HG03558 (cell line): ENCODE results near the gene CATSPERZ.

ENCODE experiments used
- ATAC-seq: cut with Tn5 transposase; IDR thresholded peaks from one replicate; pipeline ENCODE4 v1.9.1; 2021; ENCODE audit warnings: moderate number of reproducible peaks; ENCODE audit not compliant: unreplicated experiment; ENCODE audit errors: extremely low read depth

CATSPERZ gene

DNA sequence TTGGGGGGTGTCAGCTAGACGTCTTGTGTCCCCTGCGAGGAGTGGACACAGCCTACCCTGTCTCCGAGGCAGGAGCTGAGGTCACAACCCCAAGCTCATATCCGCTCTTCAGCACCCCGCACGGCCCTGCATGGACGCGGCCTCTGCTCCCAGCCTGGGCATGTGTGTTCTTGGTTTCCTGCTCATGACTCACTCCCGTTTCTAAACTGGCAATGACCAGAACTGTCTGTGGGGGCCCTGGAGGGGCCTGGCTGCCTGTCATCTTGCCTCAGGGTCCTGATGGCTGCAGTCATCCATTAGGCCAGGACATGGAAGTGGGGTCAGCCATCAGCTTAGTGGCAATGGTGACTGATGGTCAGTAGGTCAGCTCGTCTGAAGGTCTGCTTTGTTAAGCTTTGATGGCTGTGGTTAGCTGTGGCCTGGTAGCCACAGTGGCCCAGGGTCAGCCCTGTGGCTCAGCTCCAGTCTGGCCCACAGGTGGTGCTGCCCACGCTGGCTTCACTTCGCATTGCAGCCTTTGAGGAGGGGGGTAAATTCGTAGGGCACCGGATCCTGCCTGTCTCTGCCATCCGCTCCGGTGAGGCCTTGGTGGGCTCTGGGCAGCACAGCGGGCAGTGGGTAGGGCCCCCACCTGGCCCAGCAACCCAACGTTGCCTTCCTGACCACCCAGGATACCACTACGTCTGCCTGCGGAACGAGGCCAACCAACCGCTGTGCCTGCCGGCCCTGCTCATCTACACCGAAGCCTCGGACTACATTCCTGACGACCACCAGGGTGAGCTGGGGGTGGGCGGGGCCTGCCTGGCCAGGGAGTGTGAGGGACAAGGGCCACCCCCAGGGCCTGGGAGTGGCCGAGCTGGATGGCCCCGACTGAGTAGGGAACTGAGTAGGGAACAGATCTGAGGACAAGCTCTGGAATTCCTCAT is 36.9 kb upstream of the CATSPERZ start:
- no peak for ATAC-seq

DNA sequence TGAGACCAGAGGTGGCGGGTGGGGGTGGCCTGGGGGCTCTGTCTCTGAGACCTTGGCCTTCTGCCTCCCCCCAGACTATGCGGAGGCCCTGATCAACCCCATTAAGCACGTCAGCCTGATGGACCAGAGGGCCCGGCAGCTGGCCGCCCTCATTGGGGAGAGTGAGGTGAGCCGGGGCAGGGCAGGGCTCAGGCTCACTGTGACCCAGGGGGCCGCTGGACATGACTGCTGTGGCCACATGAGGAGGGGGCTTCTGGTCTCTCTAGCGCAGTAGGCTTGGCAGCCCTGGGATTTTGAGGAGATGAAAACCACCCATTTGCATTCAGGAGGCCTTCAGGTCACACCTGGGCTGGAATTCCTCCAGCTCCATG is 36.2 kb upstream of the CATSPERZ start:
- no peak for ATAC-seq

DNA sequence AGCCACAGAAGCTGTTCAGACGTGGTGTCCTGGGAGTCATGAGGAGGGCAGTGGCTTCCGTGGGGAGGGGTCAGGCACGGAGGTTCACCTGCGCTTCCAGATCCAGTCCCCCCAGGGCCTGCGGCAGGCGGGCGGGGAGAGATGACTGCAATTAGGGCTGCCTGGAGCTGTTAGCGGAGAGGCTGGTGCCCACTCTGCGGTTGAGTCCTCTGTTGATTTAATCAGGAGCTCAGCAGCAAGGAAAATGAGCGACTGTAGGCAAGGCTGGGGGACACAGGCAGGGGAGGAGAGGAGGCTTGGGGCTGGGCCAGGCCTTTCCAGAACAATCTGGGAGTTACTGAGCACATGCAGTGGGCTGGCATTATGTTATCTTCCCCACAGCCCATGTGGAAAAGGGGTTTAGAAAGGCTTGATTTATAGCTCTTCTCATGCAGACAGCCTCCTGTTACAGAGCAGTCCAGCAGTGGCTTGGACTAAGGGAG is 35.7 kb upstream of the CATSPERZ start:
- ATAC-seq = no peak

DNA sequence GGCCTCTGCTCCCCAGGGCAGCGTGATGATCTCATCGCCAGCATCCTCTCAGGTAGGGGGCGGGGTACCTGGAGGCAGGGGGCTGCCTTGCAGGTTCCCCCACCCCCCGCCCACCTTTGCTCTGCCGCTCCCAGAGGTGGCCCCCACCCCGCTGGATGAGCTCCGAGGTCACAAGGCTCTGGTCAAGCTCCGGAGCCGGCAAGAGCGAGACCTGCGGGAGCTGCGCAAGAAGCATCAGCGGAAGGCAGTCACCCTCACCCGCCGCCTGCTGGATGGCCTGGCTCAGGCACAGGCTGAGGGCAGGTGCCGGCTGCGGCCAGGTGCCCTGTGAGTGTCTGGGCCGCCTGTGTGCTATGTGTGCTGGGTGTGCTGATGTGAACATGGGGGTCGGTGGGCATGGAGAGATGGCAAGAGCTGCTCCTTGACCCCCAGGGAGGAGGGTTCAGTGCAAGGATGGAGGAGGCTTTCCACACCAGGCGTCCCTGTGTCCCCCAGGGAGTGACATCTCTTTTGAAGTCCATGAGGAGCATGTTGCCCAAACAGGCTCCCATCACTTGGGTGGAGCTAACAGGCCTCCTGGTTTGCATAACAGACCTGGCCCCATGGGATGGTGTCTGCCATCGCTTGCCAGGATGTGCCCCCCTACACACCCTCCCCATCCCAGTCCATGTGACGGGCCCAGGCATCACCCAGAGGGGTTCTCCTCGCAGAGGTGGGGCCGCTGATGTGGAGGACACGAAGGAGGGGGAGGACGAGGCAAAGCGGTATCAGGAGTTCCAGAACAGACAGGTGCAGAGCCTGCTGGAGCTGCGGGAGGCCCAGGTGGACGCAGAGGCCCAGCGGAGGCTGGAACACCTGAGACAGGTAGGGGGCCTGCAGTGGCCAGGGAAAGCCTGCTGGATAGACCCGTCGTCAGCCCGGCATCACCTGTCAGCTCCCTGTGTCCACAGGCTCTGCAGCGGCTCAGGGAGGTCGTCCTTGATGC is 34.7 kb upstream of the CATSPERZ start:
- no peak for ATAC-seq

DNA sequence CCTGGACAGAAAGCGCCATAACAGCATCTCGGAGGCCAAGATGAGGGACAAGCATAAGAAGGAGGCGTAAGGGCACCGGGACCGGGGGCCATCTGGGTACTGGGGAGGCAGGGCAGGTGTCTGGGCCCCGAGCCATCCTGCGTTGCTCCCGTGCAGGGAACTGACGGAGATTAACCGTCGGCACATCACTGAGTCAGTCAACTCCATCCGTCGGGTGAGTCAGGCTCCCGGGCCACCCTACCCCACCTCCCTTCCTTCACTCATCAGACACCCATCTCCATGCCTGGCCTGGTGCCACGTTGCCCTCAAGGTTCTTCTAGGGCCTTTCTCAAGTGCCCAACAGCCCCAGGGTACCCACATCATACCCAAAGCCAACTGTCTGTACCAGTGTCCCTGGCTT is 33.8 kb upstream of the CATSPERZ start:
- ATAC-seq = no peak

DNA sequence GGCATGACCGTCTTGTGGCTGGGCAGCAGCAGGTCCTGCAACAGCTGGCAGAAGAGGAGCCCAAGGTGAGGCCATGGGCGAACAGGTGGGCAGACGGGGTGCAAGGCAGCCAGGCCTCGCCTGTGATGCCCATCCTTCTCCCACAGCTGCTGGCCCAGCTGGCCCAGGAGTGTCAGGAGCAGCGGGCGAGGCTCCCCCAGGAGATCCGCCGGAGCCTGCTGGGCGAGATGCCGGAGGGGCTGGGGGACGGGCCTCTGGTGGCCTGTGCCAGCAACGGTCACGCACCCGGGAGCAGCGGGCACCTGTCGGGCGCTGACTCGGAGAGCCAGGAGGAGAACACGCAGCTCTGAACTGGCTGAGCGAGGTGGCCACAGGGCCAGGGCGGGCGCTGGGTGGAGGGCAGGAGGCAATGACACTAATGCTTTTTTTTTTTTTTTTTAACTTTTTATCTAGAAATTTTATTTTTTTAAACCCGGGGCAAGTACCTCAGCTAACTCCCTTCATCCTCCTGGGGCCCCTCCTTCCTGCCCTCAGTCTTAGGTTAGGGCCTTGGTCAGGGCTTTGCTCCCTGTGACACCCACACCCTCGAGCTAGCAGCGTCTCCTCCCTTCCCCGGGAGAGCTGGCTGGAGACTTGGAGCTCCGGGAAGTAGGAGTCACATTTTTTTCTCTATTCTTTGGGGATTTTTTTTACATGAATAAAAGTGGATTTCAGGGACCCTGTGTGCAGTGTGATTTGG is 32.8 kb upstream of the CATSPERZ start:
- ATAC-seq = no peak

DNA sequence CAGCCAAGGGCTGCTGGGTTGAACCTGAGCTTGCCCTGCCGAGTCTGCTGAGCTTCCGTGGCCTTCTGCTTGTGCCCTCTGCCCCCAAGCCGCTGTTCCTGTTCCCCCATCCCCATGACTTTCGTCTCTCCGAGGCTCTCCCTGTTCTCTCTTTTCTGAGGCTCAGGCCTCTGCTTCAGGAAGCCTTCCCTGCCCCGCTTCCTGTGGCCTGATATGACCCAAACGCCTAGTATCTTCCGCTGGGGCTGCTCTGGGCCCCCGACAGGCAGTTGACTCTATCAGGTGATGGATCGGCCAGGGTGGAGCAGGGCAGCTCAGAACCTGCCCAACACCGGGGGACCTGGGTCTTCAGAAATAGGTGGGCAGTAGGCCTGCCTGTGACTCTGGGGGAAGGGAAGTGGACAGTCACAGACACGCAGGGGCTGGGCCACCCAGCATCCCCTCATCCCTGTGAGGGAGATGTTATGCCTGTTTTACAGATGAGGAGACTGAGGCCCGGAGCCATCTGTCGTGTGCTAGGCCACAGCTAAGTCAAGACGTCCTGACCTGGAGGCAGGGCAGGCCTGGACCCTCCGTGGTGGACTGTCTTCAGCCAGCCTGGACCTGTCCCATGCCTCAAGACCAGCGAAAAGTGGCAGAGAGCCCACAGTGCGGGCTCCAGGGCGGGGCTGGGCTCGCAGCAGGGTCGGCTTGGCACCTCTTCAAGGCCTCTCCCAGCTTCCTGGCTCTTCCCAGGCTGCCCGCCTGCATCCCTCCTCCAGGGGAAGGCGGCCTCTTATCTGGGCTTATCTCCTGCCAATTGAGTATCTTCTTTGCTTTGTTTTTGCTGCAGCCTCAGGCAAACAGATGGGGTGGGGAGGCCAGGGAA is 31.9 kb upstream of the CATSPERZ start:
- no peak for ATAC-seq

DNA sequence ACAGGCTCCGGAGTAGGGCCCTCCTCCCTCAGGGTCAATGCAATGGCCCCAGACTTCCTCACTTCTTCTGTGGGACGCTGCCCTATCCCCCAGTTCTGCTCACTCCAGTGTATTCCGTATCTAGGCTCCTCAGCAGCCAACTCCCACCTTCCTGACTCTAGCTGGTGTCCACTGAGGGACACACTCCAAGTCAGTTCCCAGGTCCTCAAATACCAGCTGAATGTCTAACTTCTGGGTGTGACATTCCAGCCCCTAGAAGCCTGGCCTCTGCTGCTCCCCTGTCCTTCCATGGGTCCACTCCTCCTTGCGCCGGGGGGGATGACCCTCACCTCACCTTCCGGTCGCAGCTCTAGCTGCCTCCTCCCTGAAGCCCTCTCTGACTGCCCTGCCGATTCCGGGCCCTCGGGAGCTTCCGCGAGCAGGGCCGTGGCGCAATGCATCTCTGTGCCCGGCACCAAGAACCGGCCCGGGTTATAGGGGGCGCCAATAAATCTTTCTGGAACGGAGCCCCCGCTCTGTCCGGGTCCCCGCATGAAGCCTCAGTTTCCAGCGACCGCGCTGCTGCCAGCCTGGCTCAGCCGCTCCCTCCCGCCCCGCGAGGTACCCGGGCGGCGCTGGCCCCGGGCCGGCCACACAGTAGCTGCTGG is 31.1 kb upstream of the CATSPERZ start:
- ATAC-seq = peak; percentile 9

DNA sequence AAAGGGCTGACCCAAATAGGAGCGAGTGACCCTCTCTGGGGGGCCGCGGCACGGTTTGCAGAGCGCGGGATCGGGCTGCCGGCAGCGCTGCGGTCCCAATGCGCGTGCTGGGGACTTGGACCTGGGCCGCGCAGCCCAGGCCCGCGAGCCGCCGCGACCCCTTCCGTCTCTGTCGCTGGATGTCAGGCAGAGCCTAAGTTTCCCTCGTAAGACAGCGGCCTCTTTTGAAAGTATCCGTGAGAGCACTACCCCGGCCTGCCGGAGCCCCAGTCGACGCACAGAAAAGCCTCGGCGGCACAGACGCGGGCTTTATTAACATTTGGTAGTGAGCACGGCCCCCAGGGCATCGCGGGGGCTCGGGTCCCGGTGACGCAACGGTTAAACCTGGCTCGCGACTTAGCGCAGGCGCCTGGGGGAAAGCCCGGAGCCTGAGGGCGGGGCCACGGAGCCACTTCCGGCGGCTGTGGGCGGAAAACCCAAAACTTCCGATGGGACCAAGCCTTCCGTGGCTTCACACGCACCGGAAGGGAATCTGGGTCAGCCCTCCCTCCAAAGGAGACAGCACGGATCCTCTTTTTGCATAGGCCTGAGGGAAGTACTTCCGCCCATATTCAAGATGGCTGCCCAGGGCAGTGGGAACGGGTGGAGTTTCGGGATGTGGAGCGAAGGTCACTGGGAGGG is 30.5 kb upstream of the CATSPERZ start:
- peak; percentile 34 for ATAC-seq

DNA sequence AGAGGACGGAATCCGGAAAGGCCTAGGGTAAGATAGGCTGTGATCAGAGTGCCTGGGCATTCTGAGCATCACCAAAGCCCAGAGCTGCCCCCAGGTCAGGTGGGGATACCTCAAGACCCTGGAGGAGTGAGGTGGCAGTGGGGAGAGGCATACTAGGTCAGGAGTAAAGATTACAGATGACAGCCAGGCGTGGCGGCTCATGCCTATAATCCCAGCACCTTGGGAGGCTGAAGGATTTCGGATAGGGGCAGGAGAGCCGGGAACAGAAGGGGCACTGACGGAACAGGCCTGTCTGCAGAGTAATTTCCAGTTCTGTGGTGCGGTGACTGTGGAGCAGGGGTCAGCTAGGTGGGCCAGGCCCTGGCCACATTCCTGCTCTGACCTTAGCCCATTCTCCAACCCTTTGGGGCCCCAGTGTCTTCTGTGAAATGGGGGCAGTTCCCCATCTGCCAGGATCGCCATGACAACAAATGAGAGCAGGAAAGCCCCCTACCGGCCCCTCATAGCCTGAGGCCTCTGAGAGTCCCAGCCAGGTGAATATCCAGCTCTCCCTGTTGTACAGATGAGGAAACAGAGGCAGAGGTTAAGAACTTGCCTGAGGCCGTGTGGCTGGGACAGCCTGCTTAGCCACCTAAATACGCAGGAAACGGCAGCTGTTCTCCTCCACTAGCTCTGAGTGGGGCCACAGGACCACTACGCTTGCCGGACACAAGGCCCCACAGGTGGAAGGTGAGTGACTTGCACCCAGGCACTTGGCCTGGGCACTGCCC is 24.9 kb upstream of the CATSPERZ start:
- ATAC-seq = no peak

DNA sequence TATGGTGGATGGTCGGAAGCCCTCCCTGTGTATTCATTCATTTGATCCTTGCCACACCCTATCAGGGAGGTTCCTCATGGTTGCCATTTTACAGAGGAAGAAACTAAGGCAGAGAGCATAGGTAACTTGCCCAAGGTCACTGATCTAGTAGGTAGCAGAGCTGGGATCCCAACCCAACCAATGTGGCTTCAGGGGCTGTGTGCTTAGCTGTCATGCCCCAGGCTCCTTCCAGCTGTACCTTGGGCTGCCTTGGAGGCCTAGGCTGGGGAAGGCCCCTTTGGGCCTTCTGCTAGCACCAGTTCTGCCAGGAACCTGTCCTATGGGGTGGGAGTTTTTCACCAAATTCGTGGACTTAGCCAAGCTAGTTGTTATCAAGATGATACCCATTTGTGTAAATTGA is 24.3 kb upstream of the CATSPERZ start:
- ATAC-seq = no peak

DNA sequence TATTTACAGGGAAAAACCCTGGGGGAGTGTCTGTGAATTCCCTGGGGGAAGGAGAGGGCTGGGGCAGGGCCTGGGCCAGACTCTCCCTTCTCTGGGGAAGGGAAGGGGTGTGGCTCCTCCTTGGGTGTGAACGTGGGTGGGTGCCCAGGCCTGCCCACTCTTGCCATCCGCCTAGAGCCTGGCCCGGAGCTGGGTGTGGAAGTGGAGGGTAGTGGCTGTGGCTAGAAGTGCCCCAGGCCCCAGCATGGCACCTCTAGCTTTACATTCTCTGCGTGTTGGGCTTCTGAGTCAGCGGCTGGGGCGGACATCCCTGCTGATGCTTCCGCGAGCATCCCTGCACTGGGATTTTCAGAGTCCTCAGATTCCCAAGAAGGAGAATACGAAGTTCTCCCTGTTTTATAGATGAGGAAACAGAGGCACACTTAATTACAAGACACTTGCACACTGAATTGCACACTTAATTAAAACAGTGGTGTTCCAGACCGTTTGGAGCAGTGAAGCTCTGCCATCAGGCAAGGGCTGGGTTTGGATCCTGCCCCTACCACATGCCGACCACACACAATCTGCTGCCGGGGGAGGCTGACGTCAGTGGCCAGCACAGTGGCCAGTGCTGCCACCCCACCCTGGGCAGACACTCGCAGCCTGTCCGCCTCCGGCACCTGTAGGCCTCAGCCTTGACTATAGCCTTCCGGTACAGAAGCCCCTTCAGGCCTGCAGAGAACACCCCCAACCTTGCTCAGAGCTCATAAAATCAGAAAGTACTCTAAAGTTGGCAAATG is 23.3 kb upstream of the CATSPERZ start:
- ATAC-seq = no peak

DNA sequence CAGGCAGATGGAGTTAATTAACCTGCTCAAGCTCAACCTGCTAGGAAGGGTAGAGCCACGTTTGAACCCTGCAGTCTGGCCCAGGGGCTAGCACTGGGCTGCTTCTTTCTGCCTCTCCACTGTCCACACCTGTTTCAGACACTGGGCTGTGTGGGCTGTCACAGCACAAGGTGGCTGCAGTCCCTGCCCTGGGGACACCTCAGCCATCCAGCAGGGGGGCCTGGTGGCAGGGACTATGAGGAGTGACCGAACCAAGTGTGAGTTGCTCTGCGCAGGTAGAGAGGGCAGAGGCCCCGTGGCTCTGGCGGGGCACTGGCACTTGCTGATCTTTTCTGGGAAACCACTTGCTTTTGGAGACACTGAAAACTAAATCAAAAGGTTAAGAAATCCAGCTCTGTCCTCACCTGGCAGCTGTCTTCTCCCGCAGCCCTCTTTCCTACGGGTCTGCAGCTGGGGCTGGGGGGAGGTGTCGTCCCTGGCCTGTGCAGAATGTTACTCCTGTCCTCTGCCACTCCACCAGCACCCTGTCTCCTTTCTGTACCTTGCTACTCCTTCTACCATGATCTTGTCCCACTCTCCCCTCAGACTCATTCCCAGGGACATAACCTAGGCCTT is 21.5 kb upstream of the CATSPERZ start:
- ATAC-seq = no peak

DNA sequence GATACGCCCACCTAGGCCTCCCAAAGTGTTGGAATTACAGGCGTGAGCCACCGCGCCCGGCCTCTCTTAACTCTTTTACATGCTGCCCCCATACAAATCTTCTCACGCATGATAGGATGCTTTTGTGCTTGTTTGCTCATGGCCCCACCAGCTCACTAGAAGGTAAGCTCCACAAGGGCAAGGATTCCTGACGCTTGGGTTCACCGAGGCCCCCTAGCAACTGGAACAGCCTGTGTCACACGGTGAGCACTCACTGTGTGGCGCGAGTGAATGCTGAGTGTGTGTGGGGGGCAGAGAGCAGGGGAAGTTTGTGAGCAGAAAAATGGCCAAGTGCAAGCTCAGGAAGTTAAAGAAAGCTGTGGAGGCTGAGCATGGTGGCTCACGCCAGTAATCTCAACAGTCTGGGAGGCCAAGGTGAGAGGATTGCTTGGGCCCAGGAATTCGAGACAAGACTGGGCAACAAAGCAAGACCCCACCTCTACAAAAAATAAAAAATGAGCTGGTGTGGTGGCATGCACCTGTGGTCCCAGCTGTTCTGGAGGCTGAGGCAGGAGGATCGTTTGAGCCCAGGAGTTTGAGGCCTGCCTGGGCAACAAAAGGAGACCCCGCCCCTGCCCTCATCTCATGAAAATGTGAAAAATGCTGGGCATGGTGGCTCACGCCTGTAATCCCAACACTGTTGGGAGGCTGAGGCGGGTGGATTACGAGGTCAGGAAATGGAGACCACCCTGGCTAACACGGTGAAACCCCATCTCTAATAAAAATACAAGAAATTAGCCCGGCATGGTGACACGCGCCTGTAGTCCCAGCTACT is 18.0 kb upstream of the CATSPERZ start:
- no peak for ATAC-seq

DNA sequence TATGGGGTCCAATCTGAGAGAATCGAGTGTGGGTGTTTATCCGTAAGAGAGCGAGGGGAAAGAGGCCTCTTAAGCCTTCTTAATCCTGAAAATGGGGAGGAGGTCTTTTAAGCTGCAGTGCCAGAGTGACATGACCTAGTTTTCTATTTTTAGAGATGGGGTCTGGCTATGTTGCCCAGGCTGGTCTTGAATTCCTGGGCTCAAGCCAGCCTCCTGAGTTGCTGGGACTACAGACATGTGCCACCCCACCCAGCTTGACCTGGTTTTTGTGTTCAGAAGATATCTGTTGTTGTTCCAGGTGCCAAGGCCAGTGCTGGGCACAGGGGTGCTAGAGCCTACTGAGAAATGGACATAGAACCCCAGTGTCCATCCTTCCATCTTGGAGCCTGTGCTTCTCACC is 17.1 kb upstream of the CATSPERZ start:
- ATAC-seq = no peak
